Nephron (organoid): ENCODE data around the gene TOGARAM2.

Source experiments
- H3K27ac Mint-ChIP-seq, 3 experiments: 2 replicates each; pipeline ENCODE4 v1.8.0; 2020; ENCODE audit warnings: mixed read lengths in 3 of 3, mild to moderate bottlenecking in 2 of 3, moderate library complexity in 1 of 3
- H3K27me3 Mint-ChIP-seq: 2 replicates; pipeline ENCODE4 v1.8.0; 2021; ENCODE audit warnings: low read depth, mild to moderate bottlenecking, moderate library complexity, mixed read lengths
- H3K36me3 Mint-ChIP-seq: 2 replicates; pipeline ENCODE4 v1.8.0; 2020; ENCODE audit warnings: low read depth, mixed read lengths
- H3K4me1 Mint-ChIP-seq: 2 replicates; pipeline ENCODE4 v1.8.0; 2020; ENCODE audit warnings: mixed read lengths
- H3K4me3 Mint-ChIP-seq, 3 experiments: 2 replicates each; pipeline ENCODE4 v1.8.0; 2020; ENCODE audit warnings: mild to moderate bottlenecking in 3 of 3, mixed read lengths in 3 of 3, moderate library complexity in 2 of 3
- H3K9me3 Mint-ChIP-seq: 2 replicates; pipeline ENCODE4 v1.8.0; 2020; ENCODE audit warnings: mixed read lengths
- CTCF ChIP-seq, 3 experiments: fragments of 200-600 bp; sonication (generic); IDR thresholded peaks; one replicate each; pipeline ENCODE4 v1.5.0; 2021; ENCODE audit warnings: antibody characterized with exemption in 3 of 3; ENCODE audit not compliant: unreplicated experiment in 3 of 3

TOGARAM2 gene

GRCh38 chr2:29006092-29006979 lies 25.2 kb downstream of the TOGARAM2 start:
- H3K36me3 Mint-ChIP-seq: no peaks in the 10 kb centered on the region
- no peak overlapping the region for H3K27ac Mint-ChIP-seq
- no peaks in the 10 kb centered on the region for H3K9me3 Mint-ChIP-seq
- H3K27me3 Mint-ChIP-seq: peaks cover 5% of the 10 kb centered on the region
- H3K4me1 Mint-ChIP-seq: peaks cover 11% of the 10 kb centered on the region
- no peak for TF ChIP-seq CTCF (IDR thresholded peaks at IDR 0.05; ENCODE audit: unreplicated experiment in 3 of 3)
- H3K4me3 Mint-ChIP-seq: no peak overlapping the region

GRCh38 chr2:29006980-29007301 lies 25.8 kb downstream of the TOGARAM2 start:
- peaks cover 17% of the 10 kb centered on the region for H3K4me1 Mint-ChIP-seq
- H3K9me3 Mint-ChIP-seq: no peaks in the 10 kb centered on the region
- no peak for TF ChIP-seq CTCF (IDR thresholded peaks at IDR 0.05; ENCODE audit: unreplicated experiment in 3 of 3)
- peaks cover 5% of the 10 kb centered on the region for H3K27me3 Mint-ChIP-seq
- no peak overlapping the region for H3K27ac Mint-ChIP-seq
- no peak overlapping the region for H3K4me3 Mint-ChIP-seq
- no peaks in the 10 kb centered on the region for H3K36me3 Mint-ChIP-seq

GRCh38 chr2:29009270-29009669 lies 28.2 kb downstream of the TOGARAM2 start:
- H3K9me3 Mint-ChIP-seq: no peaks in the 10 kb centered on the region
- no peaks in the 10 kb centered on the region for H3K36me3 Mint-ChIP-seq
- no peak overlapping the region for H3K4me3 Mint-ChIP-seq
- no peak for TF ChIP-seq CTCF (IDR thresholded peaks at IDR 0.05; ENCODE audit: unreplicated experiment in 3 of 3)
- peaks cover 32% of the 10 kb centered on the region for H3K4me1 Mint-ChIP-seq
- peaks cover 5% of the 10 kb centered on the region for H3K27me3 Mint-ChIP-seq
- peak overlapping the region in 1 of 3 experiments; percentile 23 for H3K27ac Mint-ChIP-seq

GRCh38 chr2:29009711-29010677 lies 28.9 kb downstream of the TOGARAM2 start:
- H3K4me1 Mint-ChIP-seq: peaks cover 36% of the 10 kb centered on the region
- TF ChIP-seq CTCF (IDR thresholded peaks at IDR 0.05; ENCODE audit: unreplicated experiment in 3 of 3): no peak
- H3K27ac Mint-ChIP-seq: peak overlapping the region in 2 of 3 experiments; percentile 73 to 86
- H3K36me3 Mint-ChIP-seq: no peaks in the 10 kb centered on the region
- peaks cover 8% of the 10 kb centered on the region for H3K27me3 Mint-ChIP-seq
- H3K9me3 Mint-ChIP-seq: no peaks in the 10 kb centered on the region
- H3K4me3 Mint-ChIP-seq: no peak overlapping the region

- TF ChIP-seq CTCF (IDR thresholded peaks at IDR 0.05; ENCODE audit: unreplicated experiment in 3 of 3): no peak
- Mint-ChIP-seq H3K36me3 (no peaks in the 10 kb centered on the region), H3K4me3 (peak overlapping the region in 2 of 3 experiments; percentile 7 to 58), H3K9me3 (no peaks in the 10 kb centered on the region), H3K4me1 (peaks cover 46% of the 10 kb centered on the region), H3K27ac (peak overlapping the region; percentile 43 to 86 (median 73)), H3K27me3 (peaks cover 8% of the 10 kb centered on the region)
Measured at GRCh38 chr2:29010946-29011345, 29.8 kb downstream of the TOGARAM2 start.
